ENCODE data around the gene PRKN. TPM values are rescaled to one million over a fixed set of nuclear protein-coding genes. Genes with fewer than 3 reads are reported as not detected.

Gene PRKN
- total RNA-seq, 3 donors from 2014 or later = 5.2 to 10.2 (median 8.1) TPM

GRCh38 chr6:161915456-161915964 is 812.1 kb downstream of the PRKN start:
- DNase-seq = no peak
- intact Hi-C loops (cut with DNase I, micrococcal nuclease) = no loop called here
- H3K9me3 ChIP-seq = no peaks in the 10 kb centered on the region
- no peak overlapping the region for H3K4me3 ChIP-seq
- TF ChIP-seq CTCF (IDR thresholded peaks at IDR 0.05) = no peak
- H3K36me3 ChIP-seq (ENCODE audit: low read depth) = no peaks in the 10 kb centered on the region
- ATAC-seq = no peak
- no peaks in the 10 kb centered on the region for H3K4me1 ChIP-seq (ENCODE audit: low read depth)

- intact Hi-C loops (cut with DNase I, micrococcal nuclease) = no loop called here
- Histone ChIP-seq H3K4me3 (no peak overlapping the region), H3K36me3 (ENCODE audit: low read depth) (no peaks in the 10 kb centered on the region), H3K9me3 (no peaks in the 10 kb centered on the region), H3K4me1 (ENCODE audit: low read depth) (no peaks in the 10 kb centered on the region)
- TF ChIP-seq CTCF (IDR thresholded peaks at IDR 0.05) = no peak
- DNase-seq (no peak), ATAC-seq (no peak)
These were observed 818.7 kb downstream of the PRKN start for GRCh38 chr6:161908872-161909271.

- ATAC-seq (no peak), DNase-seq (no peak)
- Histone ChIP-seq H3K9me3 (no peaks in the 10 kb centered on the region), H3K36me3 (ENCODE audit: low read depth) (no peaks in the 10 kb centered on the region), H3K4me3 (no peak overlapping the region), H3K4me1 (ENCODE audit: low read depth) (no peaks in the 10 kb centered on the region)
- intact Hi-C loops (cut with DNase I, micrococcal nuclease) = no loop called here
- no peak for TF ChIP-seq CTCF (IDR thresholded peaks at IDR 0.05)
These were observed 821.0 kb downstream of the PRKN start for GRCh38 chr6:161906571-161906970.

GRCh38 chr6:161903584-161904212 is 823.9 kb downstream of the PRKN start:
- H3K4me1 ChIP-seq (ENCODE audit: low read depth) = no peaks in the 10 kb centered on the region
- H3K36me3 ChIP-seq (ENCODE audit: low read depth) = no peaks in the 10 kb centered on the region
- DNase-seq = peak in 2 of 3 donors; percentile 39 to 49
- ATAC-seq = peak; percentile 96
- intact Hi-C loops (cut with DNase I, micrococcal nuclease) = no loop called here
- no peaks in the 10 kb centered on the region for H3K9me3 ChIP-seq
- H3K4me3 ChIP-seq = no peak overlapping the region
- TF ChIP-seq CTCF (IDR thresholded peaks at IDR 0.05) = no peak

- no peak for TF ChIP-seq CTCF (IDR thresholded peaks at IDR 0.05)
- intact Hi-C loops (cut with DNase I, micrococcal nuclease) = no loop called here
- DNase-seq = no peak
These were observed 825.7 kb downstream of the PRKN start for GRCh38 chr6:161901740-161902426.

More at GRCh38 chr6:161901740-161902426, 825.7 kb downstream of the PRKN start:
- Histone ChIP-seq H3K4me3 (no peak overlapping the region), H3K4me1 (ENCODE audit: low read depth) (no peaks in the 10 kb centered on the region), H3K36me3 (ENCODE audit: low read depth) (no peaks in the 10 kb centered on the region), H3K9me3 (no peaks in the 10 kb centered on the region)
- no peak for ATAC-seq
